A673 (cell line): ENCODE measurements around the gene NT5C2. TPM values are rescaled to one million over a fixed set of nuclear protein-coding genes. Genes with fewer than 3 reads are reported as not detected.
"Not testable (repeated sequence)": the region's sequence is repeated elsewhere in the genome, so short reads cannot be mapped to it uniquely, and the experiment has no call there.

Source experiments
- BruUV-seq: library from RNA; stranded (reverse); fragments of 400-500 nt; replicated peaks from 2 replicates; lab custom pipeline; 2021; lab: Mats Ljungman, UMichigan
- CTCF ChIA-PET: fragments of 300-600 bp; sonication (Branson Sonifier 250); formaldehyde crosslinking; loops from one replicate; lab custom pipeline; 2022; ENCODE audit warnings: antibody characterized with exemption; lab: Charles Lee
- POLR2A ChIA-PET: fragments of 300-600 bp; sonication (Branson Sonifier 250); formaldehyde crosslinking; loops from one replicate; lab custom pipeline; 2022; ENCODE audit warnings: antibody characterized with exemption; ENCODE audit not compliant: low non-redundant PET; lab: Charles Lee
- DNase-seq: peaks from one replicate; pipeline ENCODE4 v3.0.0-alpha.2; 2015; ENCODE audit warnings: low spot score
- H3K27ac ChIP-seq: fragments of 200-600 bp; sonication (generic); 2 replicates; pipeline ENCODE4 v1.5.1; 2016; ENCODE audit warnings: mixed run types, low read depth, mild to moderate bottlenecking, mixed read lengths, antibody characterized with exemption, low read length; ENCODE audit not compliant: poor library complexity, severe bottlenecking
- H3K27me3 ChIP-seq: fragments of 200-600 bp; sonication (generic); replicated peaks from 2 replicates; pipeline ENCODE4 v1.6.1; 2017; ENCODE audit warnings: mixed run types, low read depth, mild to moderate bottlenecking, mixed read lengths, antibody characterized with exemption, low read length; ENCODE audit not compliant: insufficient read depth, poor library complexity
- H3K36me3 ChIP-seq: fragments of 200-600 bp; sonication (generic); 2 replicates; pipeline ENCODE4 v1.6.1; 2016; ENCODE audit warnings: mixed run types, mild to moderate bottlenecking, mixed read lengths, antibody characterized with exemption, low read length; ENCODE audit not compliant: insufficient read depth, poor library complexity, severe bottlenecking
- H3K4me1 ChIP-seq: fragments of 200-600 bp; sonication (generic); 2 replicates; pipeline ENCODE4 v1.6.1; 2017; ENCODE audit warnings: mixed run types, mild to moderate bottlenecking, mixed read lengths, antibody characterized with exemption, low read length; ENCODE audit not compliant: insufficient read depth, poor library complexity, severe bottlenecking
- H3K4me3 ChIP-seq: fragments of 200-600 bp; sonication (generic); 2 replicates; pipeline ENCODE4 v1.5.1; 2016; ENCODE audit warnings: low read depth, mixed run types, mild to moderate bottlenecking, mixed read lengths, low read length; ENCODE audit not compliant: poor library complexity, severe bottlenecking
- H3K9me3 ChIP-seq: fragments of 200-600 bp; sonication (generic); 2 replicates; pipeline ENCODE4 v1.6.1; 2016; ENCODE audit warnings: mixed run types, low read depth, mild to moderate bottlenecking, mixed read lengths, antibody characterized with exemption, low read length; ENCODE audit not compliant: poor library complexity, severe bottlenecking
- CTCF ChIP-seq: fragments of 300-800, 200-600 bp; sonication (generic); conservative IDR thresholded peaks from 2 replicates; pipeline ENCODE4 v1.5.1; 2017; ENCODE audit warnings: low read depth, mild to moderate bottlenecking, antibody characterized with exemption, low read length, moderate library complexity, mixed read lengths
- EZH2 ChIP-seq: fragments of 200-600 bp; sonication (generic); IDR thresholded peaks from 2 replicates; pipeline ENCODE4 v1.6.1; 2017; ENCODE audit warnings: borderline replicate concordance, low read depth, mild to moderate bottlenecking, mixed read lengths, antibody characterized with exemption, low read length; ENCODE audit not compliant: poor library complexity, severe bottlenecking
- intact Hi-C: fragments of 100-400 bp; cut with micrococcal nuclease; formaldehyde crosslinking; loops from one replicate; pipeline ENCODE4 v1.10.0; 2022; ENCODE audit not compliant: unreplicated experiment
- total RNA-seq: library from RNA; stranded (reverse); gene quantifications from 2 replicates; pipeline ENCODE4 v1.2.3, GENCODE V29; 2021

The NT5C2 gene
- total RNA-seq, 1 experiment from 2014 or later, result 61.8 TPM

GRCh38 chr10:103067484-103067883, 125.6 kb downstream of the NT5C2 start:
- no TSS peak for BruUV-seq
- intact Hi-C loops, result loop anchor here (5.0 to 10.0 kb wide), 2 partner anchors 175 to 343 kb away; no protein-coding TSS in a partner anchor
- Histone ChIP-seq H3K9me3 (no peaks in the 10 kb centered on the region), H3K4me3 (no peak overlapping the region), H3K36me3 (no peaks in the 10 kb centered on the region), H3K4me1 (no peaks in the 10 kb centered on the region), H3K27me3 (no peaks in the 10 kb centered on the region), H3K27ac (no peak overlapping the region)
- ChIA-PET POLR2A (no interaction called here), CTCF (interaction anchor here (1.5 kb wide), 1 partner anchor 150 kb away, joined by 4 read pairs; the partner anchor contains the start of gene CNNM2)
- TF ChIP-seq CTCF, result no peak
- TF ChIP-seq EZH2, result no peak
- no peak for DNase-seq

GRCh38 chr10:103067099-103067477, 126.0 kb downstream of the NT5C2 start:
- BruUV-seq, H3K27me3 ChIP-seq, H3K36me3 ChIP-seq, DNase-seq, H3K27ac ChIP-seq, H3K9me3 ChIP-seq, H3K4me1 ChIP-seq, H3K4me3 ChIP-seq: not testable (repeated sequence)
- ChIA-PET CTCF (interaction anchor here (1.5 kb wide), 1 partner anchor 149 kb away, joined by 4 read pairs; the partner anchor contains the start of gene CNNM2), POLR2A (interaction anchor here (0.7 kb wide), 1 partner anchor 261 kb away, joined by 5 read pairs; no protein-coding TSS in a partner anchor)
- intact Hi-C loops, result loop anchor here (5.0 to 10.0 kb wide), 2 partner anchors 175 to 342 kb away; no protein-coding TSS in a partner anchor

- Histone ChIP-seq H3K27ac (no peak overlapping the region), H3K9me3 (no peaks in the 10 kb centered on the region), H3K36me3 (no peaks in the 10 kb centered on the region), H3K4me3 (no peak overlapping the region), H3K4me1 (no peaks in the 10 kb centered on the region), H3K27me3 (no peaks in the 10 kb centered on the region)
- TF ChIP-seq CTCF, result no peak
- no peak for TF ChIP-seq EZH2
- no peak for DNase-seq
- BruUV-seq, result no TSS peak
- POLR2A ChIA-PET, result interaction anchor here (0.7 kb wide), 1 partner anchor 261 kb away, joined by 5 read pairs; no protein-coding TSS in a partner anchor
- CTCF ChIA-PET, result interaction anchor here (1.5 kb wide), 1 partner anchor 148 kb away, joined by 4 read pairs; the partner anchor contains the start of gene CNNM2
- intact Hi-C loops, result loop anchor here (5.0 to 10.0 kb wide), 2 partner anchors 176 to 342 kb away; no protein-coding TSS in a partner anchor
Measured at GRCh38 chr10:103066141-103067098, 126.7 kb downstream of the NT5C2 start.
